ENCODE measurements around the gene MYH4.

MYH4 gene

DNA sequence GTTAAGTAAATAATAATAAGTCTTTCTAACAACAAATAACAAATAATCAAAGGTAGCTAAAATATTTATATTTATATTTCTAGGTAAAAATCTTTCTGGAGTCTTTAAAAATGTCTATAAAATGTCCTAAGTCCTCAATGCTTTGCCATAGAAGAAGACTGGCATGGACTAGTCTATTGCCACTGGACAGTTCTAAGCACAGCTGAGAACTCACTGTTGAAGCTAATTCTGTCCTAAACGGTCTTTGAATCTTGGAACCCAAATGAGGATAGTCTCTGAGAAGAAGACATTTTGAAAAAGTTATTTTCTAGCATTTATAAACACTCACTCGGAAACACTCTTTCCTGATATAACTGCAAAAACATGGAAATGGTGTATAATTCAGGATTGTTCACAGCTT is 48.1 kb downstream of the MYH4 start:
- DNase-seq (ENCODE audit: low spot score), result no peak

DNA sequence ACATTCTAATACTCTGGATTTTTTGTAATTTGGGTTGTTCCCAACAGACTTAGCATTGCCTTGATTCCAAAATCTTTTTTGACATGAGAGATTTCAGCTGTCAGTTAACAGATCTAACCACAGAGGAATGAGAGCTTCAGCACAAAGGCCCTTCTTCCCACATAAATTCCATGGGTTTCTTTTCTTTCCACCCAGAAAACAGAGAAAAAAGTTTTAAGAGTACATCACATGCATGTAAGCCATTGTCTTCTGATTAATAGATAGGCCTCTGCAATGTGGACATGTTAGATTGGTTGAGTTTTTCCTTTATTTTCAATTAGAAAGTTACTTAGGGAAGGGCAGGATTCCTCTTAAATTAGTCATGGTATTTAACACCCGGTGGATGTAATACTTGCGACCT is 48.5 kb downstream of the MYH4 start:
- DNase-seq (ENCODE audit: low spot score), result no peak

DNA sequence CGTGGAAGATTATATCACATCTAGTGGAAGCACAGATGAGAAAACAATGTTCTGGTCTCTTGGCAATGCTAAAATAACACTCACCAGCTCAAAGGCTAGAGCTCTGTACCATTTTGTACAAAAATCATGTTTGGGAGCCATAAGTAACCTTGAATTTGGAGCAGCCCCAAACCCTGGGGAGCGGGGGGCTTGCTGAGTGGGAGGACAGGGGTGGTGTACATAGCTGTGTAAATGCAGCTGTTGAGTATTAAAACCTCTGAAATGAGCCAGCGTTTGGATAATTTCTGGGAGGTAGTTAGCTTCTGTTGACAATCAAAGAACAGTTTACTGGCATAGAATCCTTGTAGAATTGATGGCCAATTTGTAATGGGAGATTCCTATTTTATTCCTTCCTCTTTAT is 51.9 kb downstream of the MYH4 start:
- DNase-seq (ENCODE audit: low spot score), result no peak

DNA sequence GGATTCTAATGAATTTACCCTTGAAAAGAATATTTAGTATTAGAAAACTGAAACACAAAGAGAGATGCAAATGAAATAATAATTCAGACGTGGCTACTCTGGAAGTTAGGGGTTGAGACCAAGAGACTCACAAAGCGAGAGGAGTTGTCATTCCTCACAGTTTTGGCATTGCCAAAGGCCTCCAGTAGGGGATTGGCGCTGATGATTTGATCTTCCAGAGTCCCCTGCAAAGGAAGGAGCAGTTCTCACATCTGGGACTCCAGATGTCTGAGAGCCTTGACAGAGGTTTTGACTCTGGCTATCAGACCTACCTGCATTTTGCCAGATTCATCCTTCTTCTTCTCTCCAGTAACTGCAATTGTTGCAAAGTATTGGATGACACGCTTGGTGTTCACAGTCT is 54.2 kb downstream of the MYH4 start:
- no peak for DNase-seq (ENCODE audit: low spot score)

DNA sequence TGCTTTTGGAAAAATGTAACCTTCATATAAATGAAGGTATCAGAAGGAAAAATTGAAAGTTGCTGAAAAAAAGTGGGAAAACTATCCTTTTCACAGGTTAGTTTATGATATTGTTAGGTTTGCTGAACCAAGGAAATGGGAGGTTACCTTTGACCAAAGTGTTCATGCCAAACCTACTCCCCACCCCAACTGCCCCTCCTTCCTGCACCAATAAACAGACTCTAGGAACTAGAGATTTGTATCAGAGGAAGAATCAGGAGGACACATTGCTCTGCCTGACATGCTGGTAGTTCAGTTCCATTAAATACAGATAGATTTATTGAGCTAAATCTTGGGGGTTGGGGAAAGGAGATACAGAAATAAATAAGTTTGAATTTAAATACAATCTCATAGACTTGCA is 65.8 kb downstream of the MYH4 start:
- DNase-seq (ENCODE audit: low spot score), result no peak

DNA sequence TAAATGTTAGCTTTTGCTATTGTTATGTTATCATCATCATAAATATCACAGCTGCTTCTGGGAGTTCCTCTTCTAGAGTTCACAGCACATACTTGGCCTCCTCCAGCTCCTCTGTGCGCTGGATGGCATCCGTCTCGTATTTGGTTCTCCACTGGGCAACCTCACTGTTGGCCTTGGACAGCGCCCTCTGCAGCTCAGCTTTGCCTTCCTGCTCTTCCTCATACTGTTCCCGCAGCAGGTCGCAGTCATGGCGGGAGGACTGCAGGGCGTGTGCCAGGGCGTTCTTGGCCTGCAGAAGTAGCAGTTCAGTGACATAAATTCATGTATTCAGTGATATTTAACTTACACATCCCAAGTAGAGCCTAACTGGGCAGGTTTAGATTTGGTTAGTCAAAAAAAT is 71.0 kb downstream of the MYH4 start:
- DNase-seq (ENCODE audit: low spot score), result no peak

DNA sequence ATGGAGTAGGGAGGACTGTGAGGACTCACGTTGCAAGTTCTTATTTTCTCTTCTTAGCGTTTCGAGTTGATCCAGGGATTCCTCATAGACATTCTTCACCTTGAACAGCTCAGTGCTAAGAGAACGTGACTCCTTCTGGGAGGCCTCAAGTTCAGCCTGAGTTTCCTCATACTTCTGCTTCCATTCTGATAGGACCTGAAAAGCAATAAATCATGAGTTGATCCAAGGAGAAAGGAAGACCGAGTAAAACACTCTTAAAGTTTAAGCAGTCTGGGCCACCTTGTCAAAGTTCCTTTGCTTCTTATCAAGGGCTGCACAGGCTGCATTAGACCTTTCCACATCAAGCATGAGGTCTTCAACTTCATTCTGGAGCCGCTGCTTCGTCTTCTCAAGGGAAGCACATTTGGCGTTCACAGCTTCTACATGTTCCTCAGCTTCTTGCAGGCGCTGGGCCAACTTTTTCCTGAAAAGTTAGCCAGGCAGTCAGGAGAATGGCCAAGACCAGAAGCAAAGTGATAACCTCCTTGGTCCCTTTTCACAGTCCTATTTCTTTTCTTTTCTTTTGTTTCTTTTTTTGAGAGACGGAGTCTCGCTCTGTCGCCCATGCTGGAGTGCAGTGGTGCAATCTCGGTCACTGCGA is 72.7 kb downstream of the MYH4 start:
- no peak for DNase-seq (ENCODE audit: low spot score)

DNA sequence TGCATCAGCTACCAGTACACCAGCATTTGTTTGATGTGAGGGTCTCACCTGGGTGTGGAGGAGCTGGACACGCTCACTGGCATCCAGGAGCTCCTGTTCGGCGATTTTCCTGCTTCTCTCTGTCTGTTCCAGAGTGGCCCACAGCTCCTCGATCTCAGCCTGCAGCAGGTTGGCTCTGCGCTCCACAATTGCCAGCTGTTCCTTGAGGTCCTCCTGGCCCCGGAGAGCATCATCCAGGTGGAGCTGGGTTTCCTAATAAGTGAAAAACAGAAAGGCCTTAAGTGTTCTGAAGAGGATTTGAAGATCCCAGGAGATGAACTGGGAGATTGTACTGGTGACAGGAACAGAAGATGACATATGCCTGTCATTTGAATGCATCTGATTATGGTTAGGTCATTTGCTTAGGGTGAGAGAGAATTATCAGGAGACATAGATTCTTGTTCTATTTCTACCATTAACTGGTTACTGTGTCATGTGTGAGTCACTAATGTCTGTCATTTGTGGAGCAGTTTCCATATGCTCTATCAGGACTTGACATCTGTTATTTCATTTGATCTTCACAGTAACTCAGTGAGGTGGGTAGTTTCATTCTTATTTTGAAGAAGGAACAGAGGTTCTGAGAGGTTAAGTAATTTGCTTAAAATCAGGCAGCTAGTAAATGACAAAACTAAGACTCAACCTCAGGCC is 75.0 kb downstream of the MYH4 start:
- DNase-seq (ENCODE audit: low spot score), result no peak

Data from hepatic stellate cell (primary cell).